GM21381 (cell line): Measurements from ENCODE around the gene DUOXA2.
"Not testable (repeated sequence)": the region's sequence is repeated elsewhere in the genome, so short reads cannot be mapped to it uniquely, and the experiment has no call there.

ENCODE experiments used
- ATAC-seq: cut with Tn5 transposase; IDR thresholded peaks from one replicate; pipeline ENCODE4 v1.9.1; 2021; ENCODE audit warnings: mild to moderate bottlenecking, moderate library complexity; ENCODE audit not compliant: unreplicated experiment

DUOXA2 gene

GRCh38 chr15:45134682-45135604, 20.8 kb downstream of the DUOXA2 start:
- ATAC-seq: no peak

DNA sequence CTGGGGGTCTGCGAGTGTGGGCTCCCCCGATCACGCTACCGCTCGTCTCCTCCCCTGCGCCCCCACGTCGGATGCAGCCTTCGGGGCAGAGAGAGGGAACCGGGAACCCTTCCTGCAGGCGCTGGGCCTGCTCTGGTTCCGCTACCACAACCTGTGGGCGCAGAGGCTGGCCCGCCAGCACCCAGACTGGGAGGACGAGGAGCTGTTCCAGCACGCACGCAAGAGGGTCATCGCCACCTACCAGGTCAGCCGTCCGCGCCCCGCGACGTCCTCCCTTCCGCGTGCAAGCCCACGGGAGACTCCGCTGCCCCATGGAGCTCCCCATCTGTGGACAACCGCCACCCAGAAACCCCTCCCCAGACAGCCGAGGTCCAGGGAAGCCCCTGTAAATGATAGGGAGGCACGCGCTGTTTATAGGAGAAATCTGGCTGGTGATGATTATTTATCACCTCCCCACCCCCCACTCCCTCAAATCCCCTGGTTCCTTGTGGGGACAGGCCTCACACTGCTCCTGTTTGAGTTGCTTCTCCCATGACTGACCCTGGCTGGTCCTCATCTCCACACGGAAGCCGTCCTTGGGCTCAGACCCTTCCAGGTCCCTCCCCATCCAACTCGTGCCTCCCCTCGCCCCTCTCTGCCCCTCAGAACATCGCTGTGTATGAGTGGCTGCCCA, 21.7 kb downstream of the DUOXA2 start:
- not testable (repeated sequence) for ATAC-seq

DNA sequence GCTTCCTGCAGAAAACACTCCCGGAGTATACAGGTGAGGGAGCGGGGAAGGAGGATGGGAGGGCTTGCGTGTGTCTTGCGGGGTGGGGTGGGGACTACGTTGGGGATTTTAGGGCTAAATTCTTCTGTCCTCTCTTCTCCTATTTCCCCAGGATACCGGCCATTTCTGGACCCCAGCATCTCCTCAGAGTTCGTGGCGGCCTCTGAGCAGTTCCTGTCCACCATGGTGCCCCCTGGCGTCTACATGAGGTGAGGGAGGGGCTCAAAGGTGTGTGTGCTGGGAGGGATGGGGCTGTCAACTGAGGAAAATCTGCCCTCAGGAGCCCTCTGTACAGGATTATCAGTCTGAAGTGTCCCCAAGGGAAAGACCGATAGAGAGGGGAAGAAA, 22.2 kb downstream of the DUOXA2 start:
- no peak for ATAC-seq

DNA sequence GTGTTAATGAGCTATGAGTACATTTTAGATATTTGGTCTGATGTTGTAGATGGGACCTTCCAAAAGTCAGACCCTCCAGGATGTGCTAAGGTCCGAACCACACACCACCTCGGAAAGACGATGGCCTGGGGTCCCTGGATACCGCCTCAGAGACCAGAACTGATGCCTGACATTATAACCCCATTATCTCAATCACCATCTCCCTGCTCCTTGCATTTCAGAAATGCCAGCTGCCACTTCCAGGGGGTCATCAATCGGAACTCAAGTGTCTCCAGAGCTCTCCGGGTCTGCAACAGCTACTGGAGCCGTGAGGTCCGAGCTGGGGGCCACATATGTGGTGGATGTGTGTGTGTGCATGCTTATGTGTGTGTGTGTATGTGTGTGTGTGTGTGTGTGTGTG, 23.6 kb downstream of the DUOXA2 start:
- no peak for ATAC-seq

- no peak for ATAC-seq
Measured at GRCh38 chr15:45138814-45139765, 25.0 kb downstream of the DUOXA2 start.

DNA sequence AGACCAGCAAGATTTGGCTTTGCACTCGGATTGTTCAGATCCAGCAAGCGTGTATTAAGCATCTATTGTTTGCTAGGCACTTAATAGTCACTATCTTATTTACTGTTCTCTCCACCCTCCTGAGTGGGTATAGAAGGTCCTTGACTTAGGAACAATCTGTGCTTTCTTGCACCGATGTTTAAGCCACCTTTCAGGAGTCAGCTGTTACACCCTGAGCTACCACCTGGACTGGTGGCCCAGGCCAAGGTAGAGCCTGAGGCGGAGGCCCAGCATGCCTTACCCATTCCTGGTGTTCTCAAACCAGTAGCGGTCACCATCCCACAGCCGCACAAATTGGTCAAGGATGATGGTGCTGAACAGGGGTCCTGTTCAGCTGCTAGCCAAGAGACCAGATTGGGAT, 25.6 kb downstream of the DUOXA2 start:
- ATAC-seq: no peak

- no peak for ATAC-seq
Measured at GRCh38 chr15:45140557-45141250, 26.6 kb downstream of the DUOXA2 start.

GRCh38 chr15:45141386-45141785, 27.3 kb downstream of the DUOXA2 start:
- ATAC-seq: no peak

GRCh38 chr15:45143056-45143455, 28.9 kb downstream of the DUOXA2 start:
- ATAC-seq: no peak

- no peak for ATAC-seq
Measured at GRCh38 chr15:45143946-45144345, 29.8 kb downstream of the DUOXA2 start.

DNA sequence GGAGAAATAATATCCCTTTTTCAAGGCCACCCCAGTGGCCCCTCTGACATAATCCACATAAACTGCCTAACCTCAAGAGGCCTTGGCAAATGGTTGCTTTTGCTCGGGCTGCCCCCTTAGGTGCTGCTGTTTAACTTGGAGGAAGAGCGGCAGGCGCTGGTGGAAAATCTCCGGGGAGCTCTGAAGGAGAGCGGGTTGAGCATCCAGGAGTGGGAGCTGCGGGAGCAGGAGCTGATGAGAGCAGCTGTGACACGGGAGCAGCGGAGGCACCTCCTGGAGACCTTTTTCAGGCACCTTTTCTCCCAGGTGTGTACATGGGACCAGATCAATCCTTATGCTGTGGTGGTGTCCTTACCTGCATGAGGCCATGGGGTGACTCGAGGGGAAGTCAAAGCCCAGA, 30.6 kb downstream of the DUOXA2 start:
- no peak for ATAC-seq

- no peak for ATAC-seq
Measured at GRCh38 chr15:45146405-45146804, 32.3 kb downstream of the DUOXA2 start.

DNA sequence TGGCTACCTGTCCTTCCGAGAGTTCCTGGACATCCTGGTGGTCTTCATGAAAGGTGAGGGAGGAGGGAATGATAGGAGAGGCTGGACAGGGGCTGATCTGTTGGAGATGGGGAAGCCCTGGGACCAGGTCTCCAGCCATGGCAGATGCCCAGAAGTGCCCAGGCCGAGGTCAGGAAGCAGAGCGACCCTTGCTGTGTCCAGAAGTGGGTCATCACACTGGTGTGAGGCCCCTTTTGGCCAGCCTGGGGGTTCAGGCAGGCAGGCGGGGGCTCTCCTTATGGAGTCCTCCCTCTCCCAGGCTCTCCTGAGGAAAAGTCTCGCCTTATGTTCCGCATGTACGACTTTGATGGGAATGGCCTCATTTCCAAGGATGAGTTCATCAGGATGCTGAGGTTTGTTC, 33.5 kb downstream of the DUOXA2 start:
- ATAC-seq: no peak

GRCh38 chr15:45148076-45149059, 34.2 kb downstream of the DUOXA2 start:
- ATAC-seq: no peak

GRCh38 chr15:45149060-45149459, 34.9 kb downstream of the DUOXA2 start:
- no peak for ATAC-seq

GRCh38 chr15:45150481-45150880, 36.4 kb downstream of the DUOXA2 start:
- ATAC-seq: no peak

GRCh38 chr15:45150997-45151396, 36.9 kb downstream of the DUOXA2 start:
- no peak for ATAC-seq

GRCh38 chr15:45151998-45152828, 38.1 kb downstream of the DUOXA2 start:
- ATAC-seq: no peak
